Retinal pigment epithelial cell (primary cell): ENCODE data around the gene TCEAL1.
A peak's percentile ranks its signal among the peaks of the same experiment; 100 is the strongest.
"Not testable (repeated sequence)": the region's sequence is repeated elsewhere in the genome, so short reads cannot be mapped to it uniquely, and the experiment has no call there.

Experiments
- DNase-seq: peaks from one replicate; pipeline ENCODE4 v3.0.0-alpha.2; 2010; ENCODE audit warnings: low read depth
- H3K4me3 ChIP-seq: 2 replicates; pipeline ENCODE4 v1.5.1; 2011; ENCODE audit warnings: mild to moderate bottlenecking, low read length, control low read depth, moderate library complexity
- CTCF ChIP-seq: conservative IDR thresholded peaks from 2 replicates; pipeline ENCODE4 v1.5.1; 2011; ENCODE audit warnings: low read depth, low read length, control low read depth, inconsistent platforms

Gene TCEAL1

GRCh38 chrX:103628386-103629317, at the start of gene TCEAL1:
TCEAL1 (plus strand) TSS chrX:103628975; CDS start chrX:103629917, 942 bp downstream.
- H3K4me3 ChIP-seq = peak within 1 kb of the TSS; percentile 74
- DNase-seq = no peak
- TF ChIP-seq CTCF = no peak

GRCh38 chrX:103584596-103584995, 44.2 kb upstream of the TCEAL1 start:
- TF ChIP-seq CTCF = no peak
- no peak for DNase-seq

GRCh38 chrX:103585411-103586313, 43.1 kb upstream of the TCEAL1 start, which contains the start of gene TCEAL4:
TCEAL4 (plus strand) TSS chrX:103585515; CDS start chrX:103586676, 1,161 bp downstream.
- peak within 1 kb of the TSS; percentile 80 for H3K4me3 ChIP-seq
- no peak for TF ChIP-seq CTCF
- DNase-seq = no peak

More at GRCh38 chrX:103584596-103584995, 44.2 kb upstream of the TCEAL1 start:
- H3K4me3 ChIP-seq = peak overlapping the region; percentile 80

- no peak for TF ChIP-seq CTCF
- peak overlapping the region; percentile 80 for H3K4me3 ChIP-seq
- DNase-seq = no peak
These were observed 42.5 kb upstream of the TCEAL1 start for GRCh38 chrX:103586314-103586646.

GRCh38 chrX:103586659-103587058, 42.1 kb upstream of the TCEAL1 start:
- no peak for DNase-seq
- H3K4me3 ChIP-seq = peak overlapping the region; percentile 80
- no peak for TF ChIP-seq CTCF

GRCh38 chrX:103592295-103592694, 36.5 kb upstream of the TCEAL1 start:
- DNase-seq = not testable (repeated sequence)

GRCh38 chrX:103595202-103595601, 33.6 kb upstream of the TCEAL1 start:
- H3K4me3 ChIP-seq, DNase-seq: not testable (repeated sequence)

More at GRCh38 chrX:103592295-103592694, 36.5 kb upstream of the TCEAL1 start:
- not testable (repeated sequence) for H3K4me3 ChIP-seq
